Measurements from ENCODE around the gene CDH13.

DNA sequence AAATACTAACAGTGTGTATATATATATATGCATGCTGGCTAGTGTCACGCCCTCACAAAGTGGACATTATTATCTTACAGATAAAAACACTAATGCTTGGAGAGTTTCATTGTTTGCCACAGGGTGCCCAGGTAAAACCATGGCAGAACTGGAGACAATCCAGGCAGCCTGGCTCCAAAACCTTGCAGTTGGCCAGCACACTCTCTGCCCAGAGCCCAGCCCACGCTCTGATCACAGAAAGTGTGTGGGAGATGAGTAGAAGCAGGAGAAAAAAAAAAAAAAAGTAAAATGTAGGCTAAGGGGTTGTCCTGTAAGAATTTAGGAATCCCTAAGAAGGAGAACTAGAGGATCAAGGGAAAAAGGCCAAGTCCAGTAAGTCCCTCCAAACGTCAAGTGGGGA lies 538.0 kb downstream of the CDH13 start:
- TF ChIP-seq, protein P1, sequence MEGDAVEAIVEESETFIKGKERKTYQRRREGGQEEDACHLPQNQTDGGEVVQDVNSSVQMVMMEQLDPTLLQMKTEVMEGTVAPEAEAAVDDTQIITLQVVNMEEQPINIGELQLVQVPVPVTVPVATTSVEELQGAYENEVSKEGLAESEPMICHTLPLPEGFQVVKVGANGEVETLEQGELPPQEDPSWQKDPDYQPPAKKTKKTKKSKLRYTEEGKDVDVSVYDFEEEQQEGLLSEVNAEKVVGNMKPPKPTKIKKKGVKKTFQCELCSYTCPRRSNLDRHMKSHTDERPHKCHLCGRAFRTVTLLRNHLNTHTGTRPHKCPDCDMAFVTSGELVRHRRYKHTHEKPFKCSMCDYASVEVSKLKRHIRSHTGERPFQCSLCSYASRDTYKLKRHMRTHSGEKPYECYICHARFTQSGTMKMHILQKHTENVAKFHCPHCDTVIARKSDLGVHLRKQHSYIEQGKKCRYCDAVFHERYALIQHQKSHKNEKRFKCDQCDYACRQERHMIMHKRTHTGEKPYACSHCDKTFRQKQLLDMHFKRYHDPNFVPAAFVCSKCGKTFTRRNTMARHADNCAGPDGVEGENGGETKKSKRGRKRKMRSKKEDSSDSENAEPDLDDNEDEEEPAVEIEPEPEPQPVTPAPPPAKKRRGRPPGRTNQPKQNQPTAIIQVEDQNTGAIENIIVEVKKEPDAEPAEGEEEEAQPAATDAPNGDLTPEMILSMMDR (IDR thresholded peaks at IDR 0.05; ENCODE audit: insufficient read depth, low read length): no peak
- TF ChIP-seq POLR2AphosphoS5 (IDR thresholded peaks at IDR 0.05; ENCODE audit: low read depth) (no peak), GABPA (IDR thresholded peaks at IDR 0.05; ENCODE audit: low read depth) (no peak), REST (IDR thresholded peaks at IDR 0.05; ENCODE audit: insufficient replicate concordance, low read depth) (no peak)
